Inferior parietal cortex (tissue), 1 donor: ENCODE data around the gene MICALL2.
"Not testable (repeated sequence)": the region's sequence is repeated elsewhere in the genome, so short reads cannot be mapped to it uniquely, and the experiment has no call there.

Source experiments
- DNase-seq: peaks from one replicate; pipeline ENCODE4 v3.0.0-alpha.2; 2016; ENCODE audit errors: extremely low spot score

The MICALL2 gene

DNA sequence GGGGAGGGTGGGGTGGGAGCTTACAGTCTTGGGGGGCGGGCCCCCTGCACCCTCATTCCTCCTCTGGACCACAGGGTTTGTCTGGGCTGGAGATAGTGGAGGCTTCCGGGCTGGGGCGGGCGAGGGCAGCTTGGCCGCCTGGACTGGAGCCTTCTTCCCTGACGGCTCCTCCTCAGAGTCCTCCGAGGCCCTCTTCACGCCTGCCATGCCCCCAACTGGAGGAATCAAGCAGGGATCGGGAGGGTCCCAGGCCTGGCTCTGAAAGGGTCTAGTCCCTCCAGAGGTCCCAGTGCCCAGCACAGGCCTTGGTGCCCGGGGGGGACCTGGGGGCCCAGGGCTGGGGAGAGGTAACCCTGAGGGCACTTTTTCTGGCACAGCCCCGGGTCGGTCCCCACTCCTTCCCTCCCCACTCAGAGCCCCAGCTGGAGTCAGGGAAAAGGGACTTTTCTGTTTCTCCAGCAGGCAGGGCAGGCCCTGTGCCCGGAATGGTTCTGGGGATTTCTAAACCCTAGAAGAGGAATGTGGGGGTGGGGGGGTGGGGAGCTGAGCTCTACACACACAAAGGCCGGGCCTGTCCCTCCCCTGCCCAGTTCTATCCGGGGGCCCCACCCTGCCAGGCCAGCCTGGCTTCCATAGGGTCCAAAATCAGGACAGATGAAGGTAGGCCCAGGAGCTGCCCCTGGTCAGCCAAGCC, 11.6 kb downstream of the MICALL2 start:
- DNase-seq, result peak; percentile 39

DNA sequence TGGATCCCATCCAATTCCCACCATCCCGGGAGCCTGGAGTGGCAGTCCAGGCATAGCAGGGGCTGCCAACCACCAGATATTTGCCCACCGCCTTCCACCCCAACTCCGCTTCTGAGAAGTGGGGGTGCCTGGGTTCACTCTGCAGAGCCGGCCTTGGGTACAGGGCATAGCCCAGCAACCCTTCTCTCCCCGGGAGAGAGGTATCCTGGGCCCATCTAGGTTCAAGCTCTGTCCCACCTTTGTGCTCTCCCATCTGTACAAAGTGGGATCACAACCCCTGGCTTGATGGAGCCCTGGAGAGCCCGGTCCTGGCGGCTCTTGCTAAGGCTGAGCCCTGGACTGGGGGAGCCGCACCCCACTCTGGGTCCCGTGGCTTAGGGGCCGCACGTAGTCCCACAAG, 12.2 kb downstream of the MICALL2 start:
- DNase-seq, result no peak

DNA sequence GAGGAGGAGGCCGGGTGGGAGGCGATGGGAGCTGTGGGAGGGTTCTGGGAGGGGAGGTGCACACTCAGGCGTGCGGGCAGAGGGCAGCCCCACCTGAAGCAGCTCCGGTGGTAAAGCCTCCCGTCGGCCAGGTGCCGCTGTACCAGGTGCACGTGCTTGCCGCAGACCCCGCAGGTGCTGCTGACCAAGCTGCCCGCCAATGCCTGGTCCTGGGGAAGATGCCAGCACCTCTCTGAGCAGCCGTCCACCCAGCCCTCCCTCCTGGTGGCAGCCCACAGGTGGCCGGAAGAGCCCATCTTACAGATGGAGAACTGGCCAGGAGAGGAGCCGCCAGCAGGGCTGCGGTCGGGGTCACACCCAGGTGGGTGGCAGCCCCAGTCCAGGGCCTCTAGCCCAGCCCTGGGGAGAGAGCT, 12.6 kb downstream of the MICALL2 start:
- DNase-seq, result no peak

DNA sequence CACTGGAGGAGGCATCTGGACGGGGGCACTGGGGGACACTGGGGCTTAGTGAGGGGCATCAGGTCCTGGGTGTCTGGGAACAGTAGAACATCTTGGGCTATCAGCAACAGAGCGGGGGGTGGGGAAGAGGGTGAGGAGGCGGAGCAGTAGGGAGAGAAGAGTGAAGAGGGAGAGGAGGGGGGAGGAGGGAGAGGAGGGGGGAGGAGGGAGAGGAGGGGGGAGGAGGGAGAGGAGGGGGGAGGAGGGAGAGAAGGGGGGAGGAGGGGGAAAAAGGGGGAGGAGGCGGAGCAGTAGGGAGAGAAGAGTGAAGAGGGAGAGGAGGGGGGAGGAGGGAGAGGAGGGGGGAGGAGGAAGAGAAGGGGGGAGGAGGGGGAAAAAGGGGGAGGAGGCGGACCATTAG, 13.2 kb downstream of the MICALL2 start:
- DNase-seq, result not testable (repeated sequence)

DNA sequence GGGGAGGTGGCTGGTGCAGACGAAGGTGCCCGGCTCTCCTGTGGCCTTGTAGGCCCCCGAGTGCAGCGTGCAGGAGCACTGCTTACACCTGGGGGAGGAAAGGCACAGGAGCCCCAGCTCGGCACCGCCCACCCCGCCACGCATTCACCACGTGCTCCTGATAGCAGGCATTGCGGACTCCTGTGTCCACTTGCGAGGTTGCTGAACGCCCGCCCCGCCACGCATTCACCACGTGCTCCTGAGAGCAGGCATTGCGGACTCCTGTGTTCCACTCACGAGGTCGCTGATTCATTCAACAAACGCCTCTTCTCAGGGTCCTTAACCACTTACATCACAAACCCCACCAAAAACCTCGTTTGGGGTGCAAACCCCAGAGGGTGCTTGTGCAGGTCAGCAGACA, 13.9 kb downstream of the MICALL2 start:
- DNase-seq, result no peak

DNA sequence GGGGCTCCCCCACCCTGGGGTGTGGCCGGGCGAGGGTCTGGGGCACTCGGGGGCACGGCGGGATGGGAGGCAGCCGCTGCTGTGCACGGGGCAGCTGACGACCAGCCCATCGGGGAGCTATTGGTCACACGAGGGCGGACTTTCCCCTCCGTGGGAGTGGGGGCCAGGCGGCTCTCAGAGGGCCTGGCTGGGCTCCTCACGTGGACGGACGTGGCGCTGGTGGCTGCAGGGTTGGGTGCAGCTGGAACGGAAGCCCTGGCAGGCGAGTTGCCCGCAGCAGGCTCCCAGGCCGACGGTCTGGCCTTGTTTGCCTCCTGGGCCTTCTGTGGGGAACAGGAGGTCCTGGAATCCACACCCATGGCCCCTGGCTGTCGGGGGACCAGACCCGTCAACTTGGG, 14.3 kb downstream of the MICALL2 start:
- DNase-seq, result no peak

DNA sequence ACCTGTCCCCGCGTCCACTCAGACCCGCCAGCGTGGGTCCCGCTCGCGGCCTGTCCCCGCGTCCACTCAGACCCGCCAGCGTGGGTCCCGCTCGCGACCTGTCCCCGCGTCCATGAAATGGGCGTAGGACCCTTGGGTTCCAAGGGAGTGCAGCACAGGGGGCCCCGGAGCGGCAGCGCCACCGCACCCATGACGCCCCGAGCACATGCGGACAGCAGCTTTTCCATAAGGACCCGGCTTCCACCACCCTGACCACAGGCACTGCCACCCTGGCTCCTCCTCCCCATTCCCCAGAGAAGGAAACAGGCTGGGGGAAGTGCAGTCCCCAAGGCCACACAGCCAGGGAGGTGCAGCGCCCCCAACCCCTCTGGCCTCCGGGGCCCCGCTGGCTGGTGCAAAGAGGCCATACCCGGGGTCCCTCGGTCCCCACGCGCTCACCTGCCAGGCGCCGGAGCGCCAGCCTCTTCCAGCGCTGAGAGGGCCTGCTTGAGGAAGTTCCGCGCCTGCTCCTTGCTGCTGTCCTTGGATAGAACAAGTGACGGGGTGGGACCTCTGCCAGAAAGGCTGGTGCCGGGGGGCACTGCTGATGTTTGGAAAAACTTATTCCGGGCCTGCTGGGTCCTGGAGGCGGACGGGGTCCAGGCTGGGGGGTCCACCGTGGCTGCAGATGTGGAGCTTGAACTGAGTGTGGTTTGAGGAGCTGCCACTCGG, 14.9 kb downstream of the MICALL2 start:
- DNase-seq, result no peak

DNA sequence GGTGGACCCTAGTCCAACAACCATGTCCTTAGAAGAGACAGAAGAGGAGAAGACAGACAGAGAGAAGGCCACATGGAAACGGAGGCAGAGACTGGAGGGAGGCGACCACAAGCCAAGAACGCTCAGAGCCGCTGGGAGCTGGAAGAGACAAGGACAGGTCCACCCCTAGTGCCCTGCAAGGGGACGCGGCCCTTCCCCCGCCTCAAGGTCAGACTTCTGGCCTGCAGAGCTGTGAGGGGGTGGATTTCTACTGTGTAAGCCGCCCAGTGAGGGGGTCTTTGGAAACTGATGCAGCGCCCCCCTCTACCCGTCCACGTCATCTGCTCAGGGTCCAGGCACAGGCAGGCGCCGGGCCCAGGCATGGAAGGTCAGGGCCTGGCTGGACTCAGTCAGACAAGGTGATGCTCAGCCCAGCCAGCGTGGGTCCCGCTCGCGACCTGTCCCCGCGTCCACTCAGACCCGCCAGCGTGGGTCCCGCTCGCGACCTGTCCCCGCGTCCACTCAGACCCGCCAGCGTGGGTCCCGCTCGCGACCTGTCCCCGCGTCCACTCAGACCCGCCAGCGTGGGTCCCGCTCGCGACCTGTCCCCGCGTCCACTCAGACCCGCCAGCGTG, 15.6 kb downstream of the MICALL2 start:
- DNase-seq, result not testable (repeated sequence)

DNA sequence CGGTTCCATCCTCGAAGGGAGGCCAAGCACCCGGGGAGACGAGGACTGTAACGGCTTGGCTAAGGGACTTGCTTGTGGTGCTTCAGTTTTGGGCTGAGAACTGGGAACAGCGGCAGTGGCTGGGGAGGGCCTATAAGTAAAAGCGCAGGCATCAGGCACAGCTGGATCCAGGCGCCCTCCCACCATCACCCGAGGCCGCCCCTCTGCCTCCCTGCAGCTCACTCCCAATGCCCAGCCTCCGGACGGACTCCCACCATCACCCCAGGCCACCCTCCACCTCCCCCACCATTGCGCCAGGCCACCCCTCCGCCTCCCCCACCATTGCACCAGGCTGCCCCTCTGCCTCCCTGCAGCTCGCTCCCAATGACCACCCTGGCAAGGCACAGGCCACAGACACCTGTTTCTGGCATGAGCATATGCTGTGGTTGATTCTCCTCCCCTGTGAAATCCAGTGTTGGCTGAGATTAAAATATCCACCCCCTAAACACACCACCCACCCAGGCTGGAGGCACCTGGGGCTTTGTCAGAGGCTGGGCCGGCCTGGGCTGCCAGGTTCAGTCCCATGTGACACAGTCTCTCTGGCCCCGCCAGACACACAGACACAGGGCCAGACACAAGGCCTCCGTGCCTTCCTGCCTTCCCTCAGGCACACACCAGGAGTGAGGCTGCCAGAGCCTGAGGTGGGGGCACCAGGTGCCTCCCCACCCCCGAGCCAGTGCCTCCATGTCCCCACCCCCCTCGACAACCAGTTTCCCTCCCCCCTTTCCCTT, 16.7 kb downstream of the MICALL2 start:
- no peak for DNase-seq

DNA sequence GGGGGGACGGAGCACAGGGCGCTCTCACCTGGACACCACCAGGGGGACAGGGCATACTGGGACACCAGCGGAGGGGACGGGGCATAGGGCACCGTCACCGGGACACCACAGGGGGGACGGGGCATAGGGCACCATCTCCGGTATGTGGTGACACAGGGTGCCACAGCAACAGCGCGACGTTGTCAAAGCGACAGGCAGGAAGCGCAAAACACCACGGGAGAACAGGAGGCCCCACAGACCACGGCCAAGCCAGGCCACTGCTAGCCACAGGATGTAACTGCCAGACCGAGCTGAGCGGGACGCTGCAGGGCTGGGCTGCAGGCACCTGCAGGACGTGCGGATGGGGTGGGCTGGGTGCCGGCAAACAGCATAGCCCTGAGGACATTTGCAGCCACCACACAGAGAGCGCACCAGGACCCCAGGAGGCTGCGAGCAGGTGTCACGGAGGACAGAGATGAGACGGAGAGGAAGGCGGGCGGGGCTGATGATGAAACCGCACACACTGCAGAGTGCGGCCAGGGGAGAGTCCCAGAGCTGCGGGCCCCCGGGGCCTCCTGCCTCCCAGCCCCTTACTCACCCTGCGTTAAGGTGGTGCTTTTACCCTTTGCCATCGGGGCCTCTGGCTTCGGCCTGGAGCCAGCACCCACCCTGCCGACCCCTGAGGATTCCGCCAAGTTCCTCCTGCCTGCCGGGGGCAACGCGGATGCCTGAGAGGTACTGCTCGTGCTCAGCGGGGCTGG, 17.5 kb downstream of the MICALL2 start:
- no peak for DNase-seq

DNA sequence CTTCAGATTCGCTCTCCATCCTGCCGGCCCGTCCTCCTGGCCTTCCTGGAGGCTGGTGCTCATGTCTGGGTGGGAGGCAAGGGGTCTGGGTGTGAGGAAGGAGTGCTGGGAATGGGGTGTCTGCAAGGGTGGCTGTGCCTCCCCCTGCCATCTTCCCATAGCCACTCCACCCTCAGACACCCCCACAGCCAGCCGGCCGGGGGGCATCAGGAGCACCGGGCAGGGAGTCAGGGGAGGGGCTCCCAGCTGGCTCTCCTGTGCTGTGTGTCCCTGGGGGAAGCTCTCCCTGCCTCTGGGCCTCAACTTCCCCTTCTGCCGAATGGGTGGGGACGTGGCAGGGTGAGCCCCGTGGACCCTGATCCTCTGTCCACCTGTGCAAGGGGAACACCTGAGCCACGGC, 18.6 kb downstream of the MICALL2 start:
- no peak for DNase-seq

DNA sequence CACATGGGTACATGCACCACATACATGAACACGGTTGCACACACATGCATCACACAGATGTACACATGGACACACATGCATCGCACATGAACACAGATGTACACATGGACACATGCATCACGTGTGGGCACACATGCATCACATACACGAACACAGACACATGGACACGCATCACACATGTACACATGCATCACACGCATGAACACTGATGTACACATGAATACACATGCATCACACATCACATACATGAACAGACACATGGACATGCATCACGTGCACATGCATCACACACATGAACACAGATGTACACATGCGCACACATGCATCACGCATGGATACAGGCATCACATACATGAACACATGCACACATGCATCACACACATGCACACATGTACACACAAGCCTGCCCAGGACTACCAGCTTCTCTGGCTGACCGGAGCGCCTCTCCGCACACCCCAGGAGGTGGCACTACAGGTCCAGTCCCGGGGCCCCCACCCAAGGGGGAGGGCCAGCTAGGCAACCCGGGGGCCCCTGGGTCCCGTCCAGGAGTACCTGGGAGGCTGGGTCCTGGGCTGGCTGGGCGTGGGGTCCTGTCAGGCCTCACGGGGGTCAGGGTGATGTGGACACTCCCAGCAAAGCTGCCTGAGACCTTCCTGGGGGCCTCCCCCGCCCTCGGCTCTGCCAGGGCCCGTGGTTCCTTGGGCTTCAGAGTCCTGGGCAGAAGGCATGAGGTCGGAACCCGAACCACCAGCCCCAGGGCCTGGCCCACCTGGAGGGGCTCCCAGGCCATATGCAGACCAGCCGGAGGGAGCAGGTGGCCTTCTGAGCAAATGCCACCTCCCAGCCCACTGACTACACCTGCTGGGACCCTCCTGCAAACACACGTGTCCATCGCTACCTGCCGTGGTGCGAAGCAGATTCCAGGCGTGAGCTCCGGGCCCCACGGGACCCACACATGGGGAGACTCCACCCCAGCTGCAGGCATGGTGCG, 19.6 kb downstream of the MICALL2 start:
- DNase-seq, result no peak

DNA sequence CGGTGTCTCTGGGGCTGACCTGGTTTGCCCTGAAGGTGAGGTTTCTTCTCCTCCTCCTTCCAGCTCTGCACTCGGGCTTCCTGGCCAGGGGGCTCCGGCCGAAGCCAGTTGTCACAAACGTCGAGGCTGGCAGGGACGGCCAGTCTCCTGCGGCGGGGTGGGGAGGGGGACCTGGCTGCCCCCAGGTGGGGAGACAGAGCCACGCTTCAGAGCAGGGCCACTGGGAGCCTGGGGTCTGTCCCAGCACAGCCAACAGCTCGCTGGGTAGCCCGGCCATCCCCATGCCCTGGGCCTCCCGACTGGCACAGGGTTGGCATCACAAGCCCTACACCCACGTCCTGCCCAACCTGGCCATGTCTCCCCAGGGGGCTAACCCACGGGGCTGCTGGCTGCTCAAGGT, 20.4 kb downstream of the MICALL2 start:
- DNase-seq, result no peak

DNA sequence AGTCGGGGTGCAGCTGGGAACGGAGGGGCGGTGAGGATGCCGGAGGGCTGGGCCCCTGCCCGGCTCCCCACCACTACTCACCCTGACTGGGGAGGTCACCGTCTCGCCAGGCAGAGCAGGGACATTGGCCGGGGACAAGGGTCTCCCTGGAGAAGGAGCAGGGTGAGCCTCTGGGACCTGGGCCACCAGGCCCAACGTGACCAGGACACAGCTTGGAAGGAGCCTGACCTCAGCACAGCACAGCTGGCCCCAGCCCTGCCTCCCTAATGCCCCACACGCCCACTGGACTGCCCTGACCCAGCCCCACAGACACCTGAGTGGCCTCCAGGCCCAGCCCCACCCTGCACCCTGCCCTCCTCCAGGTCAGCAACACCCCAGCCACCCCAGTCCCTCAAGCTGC, 21.1 kb downstream of the MICALL2 start:
- DNase-seq, result no peak

DNA sequence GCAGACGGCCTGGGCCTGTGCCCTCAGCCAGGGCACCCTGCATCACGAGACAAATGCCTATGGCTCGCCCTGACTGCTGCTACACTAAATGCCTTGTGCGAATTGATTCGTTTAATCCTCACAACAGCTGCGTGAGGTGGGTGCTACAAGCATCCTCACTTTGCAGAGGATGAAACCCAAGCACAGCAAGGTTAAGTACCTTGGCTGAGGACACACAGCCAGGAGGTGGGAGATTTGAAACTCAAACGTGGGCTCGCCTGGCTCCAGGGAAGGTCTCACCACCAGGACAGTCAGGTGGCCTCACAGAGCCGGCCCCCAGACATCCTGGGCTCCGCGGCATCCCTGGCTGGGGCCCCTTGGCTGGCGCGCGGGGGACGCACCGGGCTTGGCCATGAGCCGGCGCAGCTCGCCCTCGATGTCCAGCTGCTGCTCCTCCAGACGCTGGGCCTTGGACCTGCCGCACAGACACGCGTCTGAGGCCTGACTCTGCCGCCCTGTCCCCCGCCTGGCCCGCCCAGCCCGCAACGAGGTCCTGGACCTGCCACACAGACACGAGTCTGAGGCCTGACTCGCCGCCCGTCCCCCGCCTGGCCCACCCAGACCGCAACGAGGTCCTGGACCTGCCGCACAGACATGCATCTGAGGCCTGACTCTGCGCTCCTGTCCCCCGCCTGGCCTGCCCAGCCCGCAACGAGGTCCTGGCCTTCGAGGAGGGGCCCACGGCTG, 22.0 kb downstream of the MICALL2 start:
- DNase-seq, result no peak

DNA sequence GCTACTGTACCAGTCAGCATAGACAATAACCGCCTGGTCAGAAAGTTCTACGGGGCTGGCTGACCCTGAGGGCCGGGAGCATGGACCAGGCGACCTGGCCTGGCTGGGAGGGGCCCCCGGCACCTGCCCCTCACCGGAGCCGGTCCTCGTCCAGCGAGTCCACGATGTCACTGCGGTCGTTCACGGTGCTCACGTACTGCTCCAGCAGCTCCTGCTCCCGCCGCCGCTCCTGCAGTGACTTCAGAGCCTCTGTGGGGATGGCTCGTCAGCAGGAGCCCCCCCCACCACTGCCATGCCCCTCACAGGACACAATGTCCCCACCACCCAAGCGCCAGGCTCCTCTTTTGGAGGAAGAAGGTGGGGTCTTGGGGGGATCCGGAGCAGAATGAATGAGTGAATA, 22.7 kb downstream of the MICALL2 start:
- no peak for DNase-seq

DNA sequence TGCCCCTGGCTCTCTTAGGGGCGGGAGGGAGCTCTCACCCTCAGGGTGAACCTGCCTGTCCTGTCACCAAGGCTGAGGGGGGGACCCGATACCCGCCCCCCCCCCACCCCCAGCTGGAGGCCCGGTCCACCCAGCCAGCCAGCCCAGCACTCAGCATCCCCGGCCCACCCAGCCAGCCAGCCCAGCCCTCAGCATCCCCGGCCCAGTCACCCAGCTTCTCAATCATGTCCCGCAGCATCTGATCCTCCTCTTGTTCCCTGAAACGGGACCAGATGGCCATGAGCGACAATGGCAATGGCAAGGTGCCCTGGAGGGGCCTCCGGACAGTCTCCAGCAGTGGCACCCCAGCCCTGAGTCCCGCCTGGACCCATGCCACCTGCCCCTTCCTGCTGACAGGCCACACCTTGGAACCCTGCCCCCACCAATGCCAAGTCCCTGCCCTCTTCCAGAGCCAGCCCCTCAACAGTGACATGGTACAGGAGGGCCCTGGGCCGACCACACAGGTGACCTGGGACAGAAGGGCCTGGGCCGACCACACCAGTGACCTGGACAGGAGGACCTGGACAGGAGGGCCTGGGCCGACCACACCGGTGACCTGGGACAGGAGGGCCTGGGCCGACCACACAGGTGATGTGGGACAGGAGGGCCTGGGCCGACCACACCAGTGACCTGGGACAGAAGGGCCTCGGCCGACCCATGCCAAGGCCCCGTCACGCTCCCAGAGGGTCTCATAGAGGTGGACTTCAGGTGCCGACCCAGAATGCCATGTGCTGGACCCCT, 24.2 kb downstream of the MICALL2 start:
- DNase-seq, result no peak

DNA sequence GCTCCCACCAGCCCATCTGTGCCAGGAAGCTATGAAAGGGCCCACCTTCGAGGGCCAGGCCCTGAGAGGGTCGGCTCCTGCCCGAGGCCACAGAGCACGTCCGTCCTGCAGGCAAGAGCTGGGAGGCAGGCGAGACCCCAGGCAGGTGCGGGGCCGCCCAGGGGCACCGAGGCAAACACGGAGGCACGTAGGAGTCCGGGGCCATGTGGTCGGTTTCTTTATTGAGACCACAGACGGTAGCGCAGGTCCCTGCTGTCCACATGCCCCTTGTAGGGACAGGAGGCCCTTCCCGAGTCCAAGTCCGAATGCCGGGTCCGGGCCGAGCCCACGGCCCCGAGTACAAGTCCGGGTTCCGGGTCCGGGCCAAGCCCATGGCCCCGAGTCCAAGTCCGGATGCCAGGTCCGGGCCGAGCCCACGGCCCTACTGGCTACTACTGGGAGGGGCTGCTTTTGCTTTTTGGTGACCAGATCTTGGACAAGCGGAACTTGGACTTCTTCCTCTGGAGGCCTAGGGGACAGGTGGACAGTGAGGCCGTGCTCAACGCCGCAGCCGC, 25.0 kb downstream of the MICALL2 start:
- no peak for DNase-seq
